Prostate gland (tissue), 2 donors: ENCODE results near the gene ACOT2.
"Not testable (repeated sequence)": the region's sequence is repeated elsewhere in the genome, so short reads cannot be mapped to it uniquely, and the experiment has no call there.

Source experiments
- CTCF ChIP-seq, 4 experiments: fragments of 200-600 bp in 2 of 4; fragments of 450-650 bp in 2 of 4; sonication (generic) in 2 of 4; IDR thresholded peaks; 1 replicate in 3 of 4; 2 replicates in 1 of 4; pipeline ENCODE4 v1.5.1; 2016 to 2019; ENCODE audit warnings: antibody characterized with exemption in 4 of 4, mild to moderate bottlenecking in 2 of 4, moderate library complexity in 2 of 4
- POLR2A ChIP-seq: fragments of 450-650 bp; IDR thresholded peaks from one replicate; pipeline ENCODE4 v1.6.1; 2016; ENCODE audit warnings: antibody characterized with exemption, mild to moderate bottlenecking
- POLR2AphosphoS5 ChIP-seq: sonication (generic); formaldehyde crosslinking; IDR thresholded peaks from one replicate; pipeline ENCODE4 v1.6.1; 2017; ENCODE audit warnings: antibody characterized with exemption

DNA sequence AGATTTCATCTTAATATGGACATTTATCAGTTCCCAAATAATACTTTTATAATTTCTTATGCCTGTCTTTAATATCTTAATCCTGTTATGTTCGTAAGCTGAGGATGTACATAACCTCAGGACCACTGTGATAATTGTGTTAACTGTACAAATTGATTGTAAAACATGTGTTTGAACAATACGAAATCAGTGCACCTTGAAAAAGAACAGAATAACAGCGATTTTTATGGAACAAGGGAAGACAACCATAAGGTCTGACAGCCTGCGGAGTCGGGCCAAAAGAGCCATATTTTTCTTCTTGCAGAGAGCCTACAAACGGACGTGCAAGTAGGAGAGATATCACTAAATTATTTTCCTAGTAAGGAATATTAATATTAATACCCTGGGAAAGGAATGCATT lies 6.8 kb upstream of the ACOT2 start:
- not testable (repeated sequence) for TF ChIP-seq POLR2A; CTCF (IDR thresholded peaks at IDR 0.05); POLR2AphosphoS5
